OCI-LY7 (cell line): Measurements from ENCODE around the gene ASCL3.

Experiments used
- EZH2phosphoT487 ChIP-seq: fragments of 200-600 bp; sonication (generic); IDR thresholded peaks from 2 replicates; pipeline ENCODE4 v1.6.1; 2018; ENCODE audit warnings: low read depth, borderline replicate concordance, mild to moderate bottlenecking, mixed run types, antibody characterized with exemption, low read length, moderate library complexity, mixed read lengths
- TF ChIP-seq, protein P1 (sequence below): fragments of 200-600 bp; sonication (generic); conservative IDR thresholded peaks from 2 replicates; pipeline ENCODE4 v1.5.1; 2014; ENCODE audit warnings: mild to moderate bottlenecking, antibody characterized with exemption, low read length, moderate library complexity, mixed read lengths

DNA sequence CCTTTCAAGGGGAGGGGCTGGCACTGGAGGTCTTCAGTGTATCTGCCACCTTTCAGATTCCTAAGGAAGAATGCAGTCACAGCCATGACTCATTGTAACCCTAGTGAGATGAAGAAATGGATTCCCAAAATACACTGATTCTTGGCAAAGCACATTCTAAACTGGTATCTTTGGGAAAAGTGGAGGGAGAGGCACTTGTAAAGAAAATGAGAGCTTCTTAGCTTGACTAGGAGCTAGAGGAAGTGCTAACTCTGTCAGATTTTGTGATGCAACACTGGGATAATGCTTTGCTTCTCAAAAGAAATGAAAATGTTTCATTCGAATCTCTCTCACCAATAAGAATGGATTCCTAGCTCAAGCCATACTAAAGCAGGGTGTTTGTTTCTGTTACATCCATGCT lies 46.6 kb upstream of the ASCL3 start:
- TF ChIP-seq, protein P1, sequence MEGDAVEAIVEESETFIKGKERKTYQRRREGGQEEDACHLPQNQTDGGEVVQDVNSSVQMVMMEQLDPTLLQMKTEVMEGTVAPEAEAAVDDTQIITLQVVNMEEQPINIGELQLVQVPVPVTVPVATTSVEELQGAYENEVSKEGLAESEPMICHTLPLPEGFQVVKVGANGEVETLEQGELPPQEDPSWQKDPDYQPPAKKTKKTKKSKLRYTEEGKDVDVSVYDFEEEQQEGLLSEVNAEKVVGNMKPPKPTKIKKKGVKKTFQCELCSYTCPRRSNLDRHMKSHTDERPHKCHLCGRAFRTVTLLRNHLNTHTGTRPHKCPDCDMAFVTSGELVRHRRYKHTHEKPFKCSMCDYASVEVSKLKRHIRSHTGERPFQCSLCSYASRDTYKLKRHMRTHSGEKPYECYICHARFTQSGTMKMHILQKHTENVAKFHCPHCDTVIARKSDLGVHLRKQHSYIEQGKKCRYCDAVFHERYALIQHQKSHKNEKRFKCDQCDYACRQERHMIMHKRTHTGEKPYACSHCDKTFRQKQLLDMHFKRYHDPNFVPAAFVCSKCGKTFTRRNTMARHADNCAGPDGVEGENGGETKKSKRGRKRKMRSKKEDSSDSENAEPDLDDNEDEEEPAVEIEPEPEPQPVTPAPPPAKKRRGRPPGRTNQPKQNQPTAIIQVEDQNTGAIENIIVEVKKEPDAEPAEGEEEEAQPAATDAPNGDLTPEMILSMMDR: no peak
- no peak for TF ChIP-seq EZH2phosphoT487
